GM18951 (cell line): ENCODE data around the gene GAB2.
"Not testable (repeated sequence)": the region's sequence is repeated elsewhere in the genome, so short reads cannot be mapped to it uniquely, and the experiment has no call there.

Source experiments
- POLR2A ChIP-seq: IDR thresholded peaks from 4 replicates; pipeline ENCODE4 v1.6.1; 2011; ENCODE audit warnings: mild to moderate bottlenecking; ENCODE audit not compliant: insufficient read length, insufficient read depth; ENCODE audit errors: extremely low read depth
- in situ Hi-C: fragments of 300-500 bp; cut with MboI; formaldehyde crosslinking; loops from one replicate; pipeline ENCODE4 v1.12.0; 2022; ENCODE audit warnings: low sequenced_read_pairs, mixed read lengths, inconsistent platforms; ENCODE audit not compliant: unreplicated experiment

The GAB2 gene

DNA sequence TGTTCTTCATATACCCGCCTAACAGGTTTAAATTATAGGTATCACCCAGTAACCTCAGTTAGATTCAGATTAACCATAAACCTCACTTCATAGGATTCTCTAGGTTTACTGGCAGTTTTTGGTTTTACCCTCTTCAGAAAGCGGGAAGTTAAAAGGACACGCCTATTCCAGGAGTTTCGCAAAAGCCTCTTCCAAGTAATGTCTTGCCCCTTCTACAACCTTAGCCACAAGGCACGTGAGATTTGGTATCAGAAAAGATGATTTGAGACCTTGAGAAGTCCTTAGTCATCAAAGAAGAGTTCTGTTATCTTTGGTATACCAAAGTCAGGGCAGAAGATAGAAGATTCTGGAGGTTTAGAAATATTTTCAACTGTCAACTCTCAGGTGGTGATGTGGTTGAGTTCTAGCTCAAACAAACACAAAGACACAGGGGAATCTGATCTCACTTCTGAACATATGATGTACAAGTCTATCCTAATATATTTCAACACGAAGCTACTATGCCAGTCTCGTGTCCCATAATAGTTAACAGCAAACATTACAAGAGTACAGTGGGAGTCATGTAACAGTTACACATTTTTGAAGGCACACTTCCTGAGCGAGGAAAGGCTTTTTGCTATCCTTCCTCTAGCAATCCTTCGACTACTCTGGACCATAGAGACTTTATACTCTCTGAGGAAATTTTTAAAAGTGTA, 125.4 kb downstream of the GAB2 start:
- in situ Hi-C loops, result no loop called here
- TF ChIP-seq POLR2A, result no peak

DNA sequence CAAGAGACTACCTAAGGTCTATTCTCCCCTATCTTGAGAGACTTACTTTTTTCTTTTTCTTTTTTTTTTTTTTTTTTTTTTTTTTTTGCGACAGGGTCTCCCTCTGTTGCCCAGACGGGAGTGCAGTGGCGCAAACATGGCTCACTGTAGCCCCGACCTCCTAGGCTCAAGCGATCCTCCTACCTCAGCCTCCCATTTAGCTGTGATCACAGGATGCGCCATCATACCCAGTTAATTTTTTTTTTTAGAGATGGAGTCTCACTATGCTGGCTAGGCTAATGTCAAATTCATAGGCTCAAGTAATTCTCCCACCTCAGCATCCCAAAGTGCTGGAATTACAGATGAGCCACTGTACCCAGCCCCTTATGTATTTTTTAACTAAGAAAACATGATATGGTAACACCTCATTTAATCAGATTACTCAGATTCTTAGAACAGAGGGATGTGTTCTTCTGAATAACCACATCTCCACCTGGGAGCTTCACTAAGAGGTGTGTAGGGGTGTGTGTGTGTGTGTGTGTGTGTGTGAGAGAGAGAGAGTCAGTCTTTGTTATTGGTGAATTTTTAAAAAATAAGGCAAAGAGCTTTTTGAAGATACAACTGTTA, 126.0 kb downstream of the GAB2 start:
- in situ Hi-C loops, result no loop called here
- TF ChIP-seq POLR2A, result no peak

DNA sequence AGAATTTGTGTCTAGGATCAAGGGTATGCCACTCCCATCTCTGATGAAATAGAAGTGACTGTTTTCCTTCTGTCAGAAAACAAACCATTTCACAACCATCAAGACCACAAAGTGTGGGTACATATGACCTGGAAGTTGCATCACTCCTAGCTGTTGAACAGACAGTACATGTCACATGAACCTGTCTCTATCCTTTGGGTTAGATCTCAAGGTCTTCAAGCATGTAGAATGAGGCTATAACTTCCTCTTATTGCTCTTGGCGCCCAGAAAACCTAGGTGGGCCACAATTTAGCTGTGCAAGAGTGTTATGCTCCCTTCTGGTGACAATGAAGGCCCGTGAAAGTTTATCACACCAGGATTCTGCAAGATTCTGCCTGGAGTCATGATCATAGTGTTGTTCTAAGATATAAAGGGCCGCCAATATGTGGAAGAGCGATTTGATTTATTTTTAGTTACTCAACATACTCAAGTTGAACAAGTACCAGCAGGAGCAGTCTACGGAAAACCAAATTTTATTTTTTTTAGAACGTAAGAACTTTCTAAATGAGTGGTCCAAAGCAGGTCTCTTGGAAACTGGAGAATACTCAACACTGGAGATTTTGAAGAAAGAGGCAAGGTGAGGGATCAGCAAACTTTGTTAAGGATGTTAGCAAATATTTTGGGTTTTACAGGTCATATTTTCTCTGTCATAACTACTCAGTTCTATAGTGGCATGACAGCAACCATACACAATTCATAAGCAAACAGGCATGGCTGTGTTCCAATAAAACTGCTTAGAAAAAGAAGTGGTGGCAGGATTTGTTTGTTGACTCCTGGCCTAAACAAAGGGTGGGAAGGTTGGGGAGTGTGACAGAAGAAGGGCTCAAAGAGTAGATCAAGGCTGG, 127.1 kb downstream of the GAB2 start:
- TF ChIP-seq POLR2A, result no peak
- in situ Hi-C loops, result no loop called here

DNA sequence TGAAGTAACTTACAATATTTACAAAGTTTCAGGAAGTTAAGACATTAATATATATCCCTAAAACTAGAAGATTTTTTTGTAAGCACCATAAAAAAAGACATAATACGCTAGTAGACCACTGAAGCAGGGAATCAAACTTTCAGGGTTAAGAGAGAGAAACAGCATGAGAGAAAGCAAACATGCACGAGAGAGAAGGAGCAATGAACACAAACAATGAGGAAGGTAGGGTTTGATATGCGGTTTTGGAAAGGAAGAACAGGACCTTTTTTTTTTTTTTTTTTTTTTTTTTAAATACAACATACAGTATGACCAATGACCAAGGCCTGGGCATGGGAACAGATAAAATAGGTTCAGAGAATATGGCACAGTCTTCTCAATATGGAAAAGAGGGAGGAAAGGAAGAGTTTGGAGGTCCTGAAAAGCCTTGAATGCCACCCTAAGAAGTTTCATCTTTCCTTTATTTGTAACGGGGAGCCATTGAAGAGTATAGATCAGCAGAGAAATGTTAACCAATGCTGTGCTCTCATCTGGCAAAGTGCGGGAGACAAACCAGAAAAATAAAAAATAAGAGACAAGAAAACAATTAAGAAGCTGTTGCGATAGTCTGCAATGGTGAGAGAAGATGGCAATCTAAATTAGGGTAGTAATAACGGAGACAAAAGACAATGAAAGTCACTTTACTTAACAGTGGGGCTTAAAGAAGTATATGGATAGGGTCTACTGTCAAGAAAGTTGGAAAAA, 127.9 kb downstream of the GAB2 start:
- in situ Hi-C loops, result no loop called here
- no peak for TF ChIP-seq POLR2A

DNA sequence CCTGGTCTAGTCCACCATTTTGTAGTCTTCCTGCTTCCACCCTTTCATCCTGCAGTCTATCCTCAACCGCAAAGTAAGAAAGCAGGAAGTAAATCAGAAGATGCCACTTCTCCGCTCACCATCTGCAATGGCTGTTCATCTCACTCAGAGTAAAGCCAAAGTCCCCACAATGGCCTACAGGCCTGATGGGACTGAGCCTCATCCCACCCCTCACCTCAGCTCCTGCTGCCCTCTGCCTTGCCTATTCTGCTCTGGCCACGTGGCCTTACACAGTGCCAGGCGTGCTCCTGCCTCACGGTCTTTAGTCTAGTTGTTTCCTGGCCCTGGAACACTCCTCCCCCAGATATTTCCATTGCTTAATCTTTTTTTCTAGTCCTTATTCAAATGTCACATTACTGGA, 133.4 kb downstream of the GAB2 start:
- no peak for TF ChIP-seq POLR2A
- in situ Hi-C loops, result no loop called here

DNA sequence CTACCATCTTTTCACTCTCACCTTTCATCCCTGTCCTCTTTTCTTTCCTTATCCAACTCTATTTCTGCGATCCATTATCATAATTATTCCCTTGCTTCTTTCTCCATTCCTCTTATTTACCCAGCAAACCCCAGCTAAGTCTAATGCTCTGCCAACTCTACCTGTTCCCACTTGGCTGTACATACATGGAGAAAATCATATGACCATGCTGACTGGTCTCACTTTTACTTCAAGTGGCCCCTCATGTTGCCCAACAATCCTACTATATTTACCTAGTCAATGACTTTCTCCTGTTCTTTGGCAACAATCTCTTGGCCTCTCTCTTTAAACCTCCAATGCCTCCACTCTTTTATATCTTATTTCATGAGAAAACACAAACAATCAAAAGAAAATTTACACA, 134.8 kb downstream of the GAB2 start:
- no peak for TF ChIP-seq POLR2A
- in situ Hi-C loops, result no loop called here

DNA sequence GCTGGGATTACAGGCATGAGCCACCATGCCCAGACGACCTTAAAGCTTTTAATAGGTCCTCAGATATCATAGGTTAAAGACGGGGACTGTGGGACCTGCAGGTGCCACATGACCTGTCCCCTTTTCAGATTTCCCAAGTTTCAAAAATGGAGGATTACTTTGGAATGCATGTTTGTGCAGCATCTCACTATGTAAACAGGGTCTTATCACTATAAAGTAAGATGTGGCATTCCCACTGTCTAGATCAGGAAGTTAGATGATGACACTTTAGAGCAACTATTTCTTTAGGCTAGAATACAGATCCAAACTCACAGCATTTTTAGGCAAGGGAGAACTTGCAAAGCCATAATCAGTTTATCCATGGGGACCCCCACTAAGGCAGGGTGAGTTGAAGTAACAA, 136.1 kb downstream of the GAB2 start:
- TF ChIP-seq POLR2A, result no peak
- in situ Hi-C loops, result no loop called here

DNA sequence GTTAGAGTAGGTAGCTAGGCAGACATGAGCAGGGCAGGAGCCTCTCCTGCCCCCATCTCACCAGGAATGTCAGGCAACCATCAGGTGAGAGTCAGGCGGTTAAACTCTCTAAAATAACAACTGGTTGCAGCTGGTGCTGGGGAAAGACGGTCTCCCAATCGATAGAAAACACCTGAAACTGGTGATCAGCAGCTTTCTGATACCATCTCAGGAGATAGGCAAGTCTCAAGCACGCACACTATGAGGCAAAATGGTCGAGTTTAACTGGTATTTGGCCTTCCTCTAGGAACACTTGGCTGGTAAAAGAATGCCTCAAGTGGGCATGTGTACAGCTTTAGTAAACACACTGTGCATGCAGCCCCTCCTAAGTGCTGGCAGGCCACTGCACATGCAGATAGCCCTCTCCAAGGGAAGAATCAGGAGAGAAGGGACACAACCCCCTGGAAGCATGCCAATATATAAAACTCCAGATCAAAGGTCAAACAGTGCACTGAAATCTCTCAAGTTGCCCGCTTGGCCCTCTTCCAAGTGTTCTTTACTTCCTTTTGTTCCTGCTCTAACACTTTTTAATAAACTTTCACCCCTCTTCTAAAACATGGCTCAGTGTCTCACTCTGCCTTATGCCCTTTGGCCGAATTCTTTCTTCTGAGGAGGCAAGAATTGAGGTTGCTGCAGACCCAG, 140.2 kb downstream of the GAB2 start:
- in situ Hi-C loops, result no loop called here

DNA sequence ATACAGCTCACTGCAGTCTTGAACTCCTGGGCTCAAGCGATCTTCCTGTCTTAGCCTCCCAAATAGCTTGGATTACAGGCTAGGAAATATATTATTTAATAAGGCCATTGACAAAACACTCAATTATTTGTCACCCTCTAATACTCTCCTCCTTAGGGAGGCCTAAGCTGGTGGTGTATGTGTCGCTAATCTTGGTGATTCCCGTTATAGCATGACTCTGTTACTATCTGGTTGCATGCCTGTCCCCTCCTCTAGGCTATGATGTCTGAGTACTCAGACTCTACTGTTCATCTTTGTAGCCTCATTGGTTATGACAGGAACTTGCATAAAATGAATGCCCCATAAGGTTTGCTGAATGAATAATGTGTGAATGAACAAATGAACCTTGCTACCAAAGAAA, 141.3 kb downstream of the GAB2 start:
- in situ Hi-C loops, result no loop called here
- TF ChIP-seq POLR2A, result no peak

More for the DNA sequence above, 140.2 kb downstream of the GAB2 start:
- TF ChIP-seq POLR2A, result no peak

DNA sequence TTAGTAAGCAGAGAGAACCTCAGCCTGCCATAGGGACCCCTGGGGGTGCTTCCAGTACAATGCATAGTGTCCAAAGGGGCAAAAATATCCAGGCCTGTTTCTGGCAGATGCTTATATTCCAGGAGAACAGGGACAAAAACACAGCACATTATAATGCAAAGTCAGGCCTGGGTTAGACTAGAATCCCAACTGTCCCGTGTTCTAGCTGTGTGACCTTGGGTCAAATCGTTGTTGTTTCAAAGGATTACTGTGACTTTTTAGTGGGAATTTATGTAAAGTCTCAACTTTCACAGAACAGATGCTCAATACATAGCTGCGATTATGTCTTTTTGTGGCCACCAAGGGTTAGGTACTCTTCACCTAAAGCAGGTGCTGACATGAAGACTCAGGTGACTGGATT, 142.9 kb downstream of the GAB2 start:
- TF ChIP-seq POLR2A, result no peak
- in situ Hi-C loops, result no loop called here

DNA sequence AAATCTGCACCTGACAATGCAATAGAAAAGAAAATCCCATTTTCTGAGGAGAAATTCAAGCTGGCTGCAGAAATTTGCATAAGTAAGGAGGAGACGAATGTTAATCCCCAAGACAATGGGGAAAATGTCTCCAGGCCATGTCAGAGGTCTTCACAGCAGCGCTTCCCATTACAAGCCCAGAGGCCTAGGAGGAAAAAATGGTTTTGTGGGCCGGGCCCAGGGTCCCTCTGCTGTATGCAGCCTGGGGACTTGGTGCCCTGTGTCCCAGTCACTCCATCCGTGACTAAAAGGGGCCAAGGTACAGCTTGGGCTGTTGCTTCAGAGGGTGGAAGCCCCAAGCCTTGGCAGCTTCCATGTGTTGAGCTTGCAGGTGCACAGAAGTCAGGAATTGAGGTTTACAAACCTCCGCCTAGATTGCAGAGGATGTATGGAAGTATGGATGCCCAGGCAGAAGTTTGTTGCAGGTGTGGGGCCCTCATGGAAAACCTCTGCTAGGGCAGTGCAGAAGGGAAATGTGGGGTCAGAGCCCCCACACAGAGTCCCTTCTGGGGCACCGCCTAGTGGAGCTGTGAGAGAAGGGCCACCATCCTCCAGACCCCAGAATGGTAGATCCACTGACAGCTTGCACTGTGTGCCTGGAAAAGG, 144.9 kb downstream of the GAB2 start:
- in situ Hi-C loops, result not testable (repeated sequence)

DNA sequence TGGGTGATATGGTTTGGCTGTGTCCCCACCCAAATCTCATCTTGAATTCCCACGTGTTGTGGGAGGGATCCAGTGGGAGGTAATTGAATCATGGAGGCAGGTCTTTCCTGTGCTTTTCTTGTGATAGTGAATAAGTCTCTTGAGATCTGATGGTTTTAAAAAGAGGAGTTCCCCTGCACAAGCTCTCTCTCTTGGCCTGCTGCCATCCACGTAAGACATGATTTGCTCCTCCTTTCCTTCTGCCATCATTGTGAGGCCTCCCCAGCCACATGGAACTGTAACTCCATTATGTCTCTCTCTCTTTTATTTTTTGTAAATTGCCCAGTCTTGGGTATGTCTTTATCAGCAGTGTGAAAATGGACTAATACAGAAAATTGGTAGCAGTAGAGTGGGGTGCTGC, 145.8 kb downstream of the GAB2 start:
- in situ Hi-C loops, result not testable (repeated sequence)

DNA sequence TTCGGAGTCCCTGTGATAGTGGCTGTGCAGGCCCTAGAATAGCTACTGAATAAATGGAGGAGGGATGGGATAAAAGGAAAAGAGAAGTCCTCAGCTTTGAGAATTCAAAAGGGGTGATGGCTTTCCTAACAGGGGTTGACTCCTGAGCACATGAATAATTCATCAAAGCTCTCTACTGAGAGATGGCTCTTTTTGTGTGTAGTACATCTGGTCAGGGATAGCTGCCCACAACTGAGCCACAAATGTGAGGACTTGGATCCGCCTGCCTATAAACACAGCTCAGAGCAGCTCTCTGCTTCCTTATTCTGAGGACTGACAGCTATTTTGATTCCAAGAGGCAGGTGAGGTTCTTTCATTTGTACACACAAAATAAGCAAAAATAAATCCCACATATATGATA, 146.6 kb downstream of the GAB2 start:
- no peak for TF ChIP-seq POLR2A
- in situ Hi-C loops, result no loop called here

DNA sequence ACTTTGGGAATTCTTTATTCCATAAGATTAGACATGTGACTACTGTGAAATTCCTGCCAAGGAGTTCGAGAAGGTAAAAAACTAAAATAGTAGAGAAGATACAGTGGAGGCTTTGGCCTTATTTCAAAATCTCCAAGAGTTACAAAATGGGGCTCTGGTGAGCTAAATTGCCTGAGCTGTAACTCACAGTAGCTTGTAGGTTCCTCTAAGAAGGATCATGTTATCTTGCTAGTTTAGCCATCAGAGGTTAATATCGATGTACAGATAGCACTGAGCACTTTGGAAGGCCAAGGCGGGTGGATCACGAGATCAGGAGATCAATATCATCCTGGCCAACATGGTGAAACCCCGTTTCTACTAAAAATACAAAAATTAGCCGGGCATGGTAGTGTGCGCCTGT, 147.8 kb downstream of the GAB2 start:
- TF ChIP-seq POLR2A, result no peak
- in situ Hi-C loops, result no loop called here
